ENCODE data around the gene MUC4. TPM values are rescaled to one million over a fixed set of nuclear protein-coding genes. Genes with fewer than 3 reads are reported as not detected.
"Not testable (repeated sequence)": the region's sequence is repeated elsewhere in the genome, so short reads cannot be mapped to it uniquely, and the experiment has no call there.

MUC4 gene
- total and polyA plus RNA-seq, 3 donors from 2014 or later, result 1.8 to 4.7 (median 4.0) TPM

DNA sequence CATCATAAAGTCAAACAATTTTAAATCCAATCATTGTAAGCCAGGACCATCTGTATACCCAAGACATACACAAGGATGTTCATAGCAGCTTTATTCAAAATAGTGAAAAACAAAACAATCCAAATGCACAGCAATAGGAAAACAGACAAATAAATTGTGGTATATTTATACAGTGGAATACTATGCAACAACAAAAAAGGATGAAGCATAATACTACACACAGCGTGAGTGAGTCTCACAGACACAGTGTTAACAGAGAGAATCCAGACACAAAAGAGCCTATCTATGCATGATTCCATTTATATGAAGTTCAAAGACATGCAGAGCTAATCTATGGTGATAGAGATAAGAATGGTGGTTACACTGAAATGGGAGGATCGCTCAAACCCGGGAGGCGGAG, 96.6 kb downstream of the MUC4 start:
- Histone ChIP-seq H3K36me3 (ENCODE audit: low read depth, missing control alignments) (no peaks in the 10 kb centered on the region), H3K4me1 (no peaks in the 10 kb centered on the region), H3K9me3 (no peaks in the 10 kb centered on the region), H3K4me3 (no peak overlapping the region), H3K27me3 (no peaks in the 10 kb centered on the region), H3K27ac (no peak overlapping the region)
- no peak for DNase-seq
- WGBS, 2 donors, result 63 to 69% methylated on average over 4 of the region's 4 CpGs
- TF ChIP-seq, protein P1, sequence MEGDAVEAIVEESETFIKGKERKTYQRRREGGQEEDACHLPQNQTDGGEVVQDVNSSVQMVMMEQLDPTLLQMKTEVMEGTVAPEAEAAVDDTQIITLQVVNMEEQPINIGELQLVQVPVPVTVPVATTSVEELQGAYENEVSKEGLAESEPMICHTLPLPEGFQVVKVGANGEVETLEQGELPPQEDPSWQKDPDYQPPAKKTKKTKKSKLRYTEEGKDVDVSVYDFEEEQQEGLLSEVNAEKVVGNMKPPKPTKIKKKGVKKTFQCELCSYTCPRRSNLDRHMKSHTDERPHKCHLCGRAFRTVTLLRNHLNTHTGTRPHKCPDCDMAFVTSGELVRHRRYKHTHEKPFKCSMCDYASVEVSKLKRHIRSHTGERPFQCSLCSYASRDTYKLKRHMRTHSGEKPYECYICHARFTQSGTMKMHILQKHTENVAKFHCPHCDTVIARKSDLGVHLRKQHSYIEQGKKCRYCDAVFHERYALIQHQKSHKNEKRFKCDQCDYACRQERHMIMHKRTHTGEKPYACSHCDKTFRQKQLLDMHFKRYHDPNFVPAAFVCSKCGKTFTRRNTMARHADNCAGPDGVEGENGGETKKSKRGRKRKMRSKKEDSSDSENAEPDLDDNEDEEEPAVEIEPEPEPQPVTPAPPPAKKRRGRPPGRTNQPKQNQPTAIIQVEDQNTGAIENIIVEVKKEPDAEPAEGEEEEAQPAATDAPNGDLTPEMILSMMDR (IDR thresholded peaks at IDR 0.05), result no peak
- no peak for TF ChIP-seq POLR2A (IDR thresholded peaks at IDR 0.05)
- intact Hi-C loops (cut with DNase I; ENCODE audit: low total_unique reads), result no loop called here

DNA sequence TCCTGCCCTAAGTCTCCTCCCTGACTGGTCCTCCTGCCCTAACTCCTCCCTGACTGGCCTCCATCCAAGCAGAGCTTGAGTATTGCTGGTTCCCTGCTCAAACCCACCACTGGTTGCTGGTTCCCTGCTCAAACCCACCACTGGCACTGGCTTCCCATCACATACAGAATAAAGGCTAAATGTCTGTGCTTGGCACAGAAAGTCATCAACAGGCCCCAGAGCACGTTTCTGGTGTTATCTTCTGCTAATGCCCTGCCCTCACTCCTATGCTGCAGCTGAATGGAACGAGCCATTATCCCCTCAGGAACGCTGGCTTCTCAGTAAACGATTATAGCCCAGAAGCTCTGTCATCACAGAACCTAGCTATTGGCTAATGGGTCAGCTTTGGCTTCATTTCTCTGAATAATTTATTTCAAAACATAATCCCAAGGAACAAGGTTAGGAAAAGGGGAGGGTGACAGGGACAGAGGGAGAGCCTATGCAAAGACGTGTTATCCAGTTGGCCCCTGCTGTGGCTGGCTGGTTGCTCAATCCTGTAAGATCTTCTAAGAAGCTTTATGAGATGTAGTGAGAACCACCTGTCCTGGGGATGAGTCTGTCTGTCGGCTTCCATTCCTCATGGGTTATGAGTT, 97.2 kb downstream of the MUC4 start:
- Histone ChIP-seq H3K9me3 (no peaks in the 10 kb centered on the region), H3K27me3 (no peaks in the 10 kb centered on the region), H3K36me3 (ENCODE audit: low read depth, missing control alignments) (no peaks in the 10 kb centered on the region), H3K4me3 (no peak overlapping the region), H3K4me1 (no peaks in the 10 kb centered on the region), H3K27ac (no peak overlapping the region)
- no peak for DNase-seq
- WGBS, 2 donors, result 81 to 86% methylated on average over 6 of the region's 6 CpGs
- TF ChIP-seq, protein P1 (IDR thresholded peaks at IDR 0.05), result no peak
- TF ChIP-seq POLR2A (IDR thresholded peaks at IDR 0.05), result no peak
- intact Hi-C loops (cut with DNase I; ENCODE audit: low total_unique reads), result no loop called here

DNA sequence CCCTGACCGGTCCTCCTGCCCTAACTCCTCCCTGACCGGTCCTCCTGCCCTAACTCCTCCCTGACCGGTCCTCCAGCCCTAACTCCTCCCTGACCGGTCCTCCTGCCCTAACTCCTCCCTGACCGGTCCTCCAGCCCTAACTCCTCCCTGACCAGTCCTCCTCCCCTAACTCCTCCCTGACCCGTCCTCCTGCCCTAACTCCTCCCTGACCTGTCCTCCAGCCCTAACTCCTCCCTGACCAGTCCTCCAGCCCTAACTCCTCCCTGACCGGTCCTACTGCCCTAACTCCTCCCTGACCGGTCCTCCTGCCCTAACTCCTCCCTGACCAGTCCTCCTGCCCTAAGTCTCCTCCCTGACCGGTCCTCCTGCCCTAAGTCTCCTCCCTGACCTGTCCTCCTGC, 98.6 kb downstream of the MUC4 start:
- H3K27me3 ChIP-seq; H3K36me3 ChIP-seq (ENCODE audit: low read depth, missing control alignments); H3K4me1 ChIP-seq; H3K27ac ChIP-seq; intact Hi-C loops (cut with DNase I; ENCODE audit: low total_unique reads); H3K4me3 ChIP-seq; H3K9me3 ChIP-seq; DNase-seq: not testable (repeated sequence)
- WGBS, 2 donors, result 28% methylated on average over 6 to 8 of the region's 9 CpGs

DNA sequence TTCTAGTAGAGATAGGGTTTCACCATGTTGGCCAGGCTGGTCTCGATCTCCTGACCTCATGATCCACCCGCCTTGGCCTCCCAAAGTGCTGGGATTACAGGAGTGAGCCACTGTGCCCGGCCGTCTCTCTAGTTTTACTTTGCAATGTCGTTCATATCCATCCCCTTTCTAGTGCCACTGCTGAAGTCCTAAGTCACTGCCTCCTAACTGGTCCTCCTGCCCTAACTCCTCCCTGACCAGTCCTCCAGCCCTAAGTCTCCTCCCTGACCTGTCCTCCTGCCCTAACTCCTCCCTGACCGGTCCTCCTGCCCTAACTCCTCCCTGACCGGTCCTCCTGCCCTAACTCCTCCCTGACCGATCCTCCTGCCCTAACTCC, 99.2 kb downstream of the MUC4 start:
- H3K4me1 ChIP-seq; intact Hi-C loops (cut with DNase I; ENCODE audit: low total_unique reads); H3K4me3 ChIP-seq; DNase-seq; H3K36me3 ChIP-seq (ENCODE audit: low read depth, missing control alignments); H3K27me3 ChIP-seq; H3K9me3 ChIP-seq; H3K27ac ChIP-seq: not testable (repeated sequence)
- 78 to 83% methylated on average over 8 of the region's 8 CpGs for WGBS, 2 donors

DNA sequence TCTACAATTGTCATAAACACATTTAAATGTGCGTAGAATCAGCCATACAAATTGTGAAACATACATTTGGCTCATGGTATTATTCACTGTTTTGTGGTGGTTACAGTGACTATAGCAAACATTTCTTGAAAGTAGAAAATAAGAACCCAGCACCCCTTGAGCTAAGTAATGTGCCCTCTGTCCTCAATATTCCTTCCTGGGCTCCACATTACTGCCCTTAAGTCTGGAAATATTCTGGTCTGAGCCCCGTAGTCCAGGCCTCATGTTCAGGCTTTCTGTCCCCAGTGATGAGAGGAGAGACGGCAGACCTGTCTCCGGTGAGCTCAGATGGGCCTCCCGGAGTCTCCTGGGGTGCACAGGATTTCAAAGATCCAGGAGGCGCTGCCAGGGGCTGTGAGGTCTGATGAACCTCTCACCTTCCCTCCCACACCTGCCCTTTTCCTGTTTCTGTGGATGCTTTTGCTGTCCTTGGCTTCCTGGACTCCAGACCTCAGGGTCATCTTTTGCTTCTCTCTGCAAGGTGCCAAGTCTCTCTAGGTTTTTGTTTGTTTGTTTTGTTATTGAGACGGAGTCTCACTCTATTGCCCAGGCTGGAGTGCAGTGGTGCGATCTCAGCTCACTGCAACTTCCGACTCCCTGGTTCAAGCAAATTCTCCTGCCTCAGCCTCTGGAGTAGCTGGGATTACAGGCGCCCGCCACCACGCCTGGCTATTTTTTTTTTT, 99.8 kb downstream of the MUC4 start:
- TF ChIP-seq POLR2A (IDR thresholded peaks at IDR 0.05), result no peak
- TF ChIP-seq, protein P1 (IDR thresholded peaks at IDR 0.05), result no peak
- H3K4me1 ChIP-seq, result no peaks in the 10 kb centered on the region
- intact Hi-C loops (cut with DNase I; ENCODE audit: low total_unique reads), result no loop called here
- no peak overlapping the region for H3K4me3 ChIP-seq
- no peaks in the 10 kb centered on the region for H3K27me3 ChIP-seq
- no peak for DNase-seq
- no peaks in the 10 kb centered on the region for H3K36me3 ChIP-seq (ENCODE audit: low read depth, missing control alignments)
- H3K9me3 ChIP-seq, result no peaks in the 10 kb centered on the region
- H3K27ac ChIP-seq, result no peak overlapping the region
- 85 to 91% methylated on average over 12 of the region's 12 CpGs for WGBS, 2 donors

DNA sequence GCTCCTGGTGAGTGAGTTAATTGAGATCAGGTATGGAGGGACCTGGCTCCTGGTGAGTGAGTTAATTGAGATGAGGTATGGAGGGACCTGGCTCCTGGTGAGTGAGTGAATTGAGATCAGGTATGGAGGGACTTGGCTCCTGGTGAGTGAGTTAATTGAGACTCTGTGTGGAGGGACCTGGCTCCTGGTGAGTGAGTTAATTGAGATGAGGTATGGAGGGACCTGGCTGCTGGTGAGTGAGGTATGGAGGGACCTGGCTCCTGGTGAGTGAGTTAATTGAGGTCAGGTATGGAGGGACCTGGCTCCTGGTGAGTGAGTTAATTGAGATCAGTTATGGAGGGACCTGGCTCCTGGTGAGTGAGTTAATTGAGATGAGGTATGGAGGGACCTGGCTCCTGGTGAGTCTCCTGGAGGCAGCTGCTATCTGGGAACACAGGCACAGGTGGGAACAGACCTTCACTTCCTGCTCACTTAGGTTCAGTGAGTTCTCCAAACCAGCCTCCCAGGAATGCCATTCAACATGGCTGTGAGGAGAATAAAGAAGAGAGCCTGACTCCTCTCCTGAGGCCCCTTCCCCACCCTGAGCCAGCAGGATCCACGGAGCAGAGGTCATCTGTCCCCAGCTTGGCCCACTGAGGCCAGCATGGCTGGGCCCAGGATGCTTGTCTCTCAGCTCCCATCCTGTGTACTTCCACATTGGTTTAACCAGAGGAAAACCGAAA, 100.5 kb downstream of the MUC4 start:
- WGBS, 2 donors, result 58 to 68% methylated on average over 2 of the region's 2 CpGs
- H3K4me3 ChIP-seq; H3K27ac ChIP-seq; H3K36me3 ChIP-seq (ENCODE audit: low read depth, missing control alignments); H3K4me1 ChIP-seq; DNase-seq; H3K9me3 ChIP-seq; intact Hi-C loops (cut with DNase I; ENCODE audit: low total_unique reads); H3K27me3 ChIP-seq: not testable (repeated sequence)

DNA sequence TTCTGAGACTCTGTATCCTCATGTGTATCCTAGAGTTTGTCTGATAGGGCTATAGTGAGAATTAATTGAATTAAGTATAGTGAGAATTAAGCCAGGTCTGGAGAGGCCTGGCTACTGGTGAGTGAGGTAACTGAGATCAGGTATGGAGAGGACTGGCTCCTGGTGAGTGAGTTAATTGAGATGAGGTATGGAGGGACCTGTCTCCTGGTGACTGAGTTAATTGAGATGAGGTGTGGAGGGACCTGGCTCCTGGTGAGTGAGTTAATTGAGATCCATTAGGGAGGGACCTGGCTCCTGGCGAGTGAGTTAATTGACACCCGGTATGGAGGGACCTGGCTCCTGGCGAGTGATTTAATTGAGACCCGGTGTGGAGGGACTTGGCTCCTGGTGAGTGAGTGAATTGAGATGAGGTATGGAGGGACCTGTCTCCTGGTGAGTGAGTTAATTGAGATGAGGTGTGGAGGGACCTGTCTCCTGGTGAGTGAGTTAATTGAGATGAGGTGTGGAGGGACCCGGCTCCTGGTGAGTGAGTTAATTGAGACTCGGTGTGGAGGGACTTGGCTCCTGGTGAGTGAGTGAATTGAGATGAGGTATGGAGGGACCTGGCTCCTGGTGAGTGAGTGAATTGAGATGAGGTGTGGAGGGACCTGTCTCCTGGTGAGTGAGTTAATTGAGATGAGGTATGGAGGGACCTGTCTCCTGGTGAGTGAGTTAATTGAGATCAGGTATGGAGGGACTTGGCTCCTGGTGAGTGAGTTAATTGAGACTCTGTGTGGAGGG, 101.4 kb downstream of the MUC4 start:
- intact Hi-C loops (cut with DNase I; ENCODE audit: low total_unique reads); H3K27ac ChIP-seq; H3K4me1 ChIP-seq; DNase-seq; H3K36me3 ChIP-seq (ENCODE audit: low read depth, missing control alignments); H3K4me3 ChIP-seq; H3K27me3 ChIP-seq; H3K9me3 ChIP-seq: not testable (repeated sequence)
- WGBS, 2 donors, result 57 to 66% methylated on average over 6 of the region's 6 CpGs

All from testis (tissue), 3 donors.